Measurements from ENCODE around the gene PRRC2A. TPM values are rescaled to one million over a fixed set of nuclear protein-coding genes. Genes with fewer than 3 reads are reported as not detected.
A peak's percentile ranks its signal among the peaks of the same experiment; 100 is the strongest.

PRRC2A gene
- total RNA-seq, 1 donor from 2014 or later = 303 TPM

DNA sequence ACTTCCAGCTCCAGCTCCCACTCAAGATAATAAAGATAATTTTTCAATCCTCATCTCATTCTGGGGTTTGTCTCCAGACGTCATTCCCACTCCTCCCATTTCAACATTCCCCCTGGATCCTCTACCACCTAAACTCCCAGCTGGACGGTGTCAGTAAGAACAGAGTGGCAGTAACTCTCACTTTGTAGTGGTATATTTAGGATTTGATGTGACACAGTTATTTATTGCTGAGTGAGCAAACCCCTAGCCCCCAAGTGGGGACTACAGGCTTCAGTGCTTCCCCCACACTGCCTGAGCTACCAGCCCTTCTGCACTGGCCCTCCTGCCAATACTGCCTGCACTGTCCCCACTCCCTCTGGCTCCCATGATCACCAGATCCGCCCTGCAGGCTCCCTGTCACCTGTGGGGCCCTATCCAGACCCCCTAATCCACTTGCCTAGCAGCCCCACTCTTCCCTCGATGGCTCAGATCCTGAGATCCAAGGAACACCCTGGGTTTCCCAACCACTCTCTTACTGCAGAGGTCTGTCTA, 37.7 kb downstream of the PRRC2A start:
- H3K27ac Mint-ChIP-seq (ENCODE audit: unreplicated experiment) = peak overlapping the region; percentile 17
- peaks cover 4% of the 10 kb centered on the region for H3K36me3 Mint-ChIP-seq (ENCODE audit: unreplicated experiment)
- DNase-seq = no peak
- TF ChIP-seq, protein P1, sequence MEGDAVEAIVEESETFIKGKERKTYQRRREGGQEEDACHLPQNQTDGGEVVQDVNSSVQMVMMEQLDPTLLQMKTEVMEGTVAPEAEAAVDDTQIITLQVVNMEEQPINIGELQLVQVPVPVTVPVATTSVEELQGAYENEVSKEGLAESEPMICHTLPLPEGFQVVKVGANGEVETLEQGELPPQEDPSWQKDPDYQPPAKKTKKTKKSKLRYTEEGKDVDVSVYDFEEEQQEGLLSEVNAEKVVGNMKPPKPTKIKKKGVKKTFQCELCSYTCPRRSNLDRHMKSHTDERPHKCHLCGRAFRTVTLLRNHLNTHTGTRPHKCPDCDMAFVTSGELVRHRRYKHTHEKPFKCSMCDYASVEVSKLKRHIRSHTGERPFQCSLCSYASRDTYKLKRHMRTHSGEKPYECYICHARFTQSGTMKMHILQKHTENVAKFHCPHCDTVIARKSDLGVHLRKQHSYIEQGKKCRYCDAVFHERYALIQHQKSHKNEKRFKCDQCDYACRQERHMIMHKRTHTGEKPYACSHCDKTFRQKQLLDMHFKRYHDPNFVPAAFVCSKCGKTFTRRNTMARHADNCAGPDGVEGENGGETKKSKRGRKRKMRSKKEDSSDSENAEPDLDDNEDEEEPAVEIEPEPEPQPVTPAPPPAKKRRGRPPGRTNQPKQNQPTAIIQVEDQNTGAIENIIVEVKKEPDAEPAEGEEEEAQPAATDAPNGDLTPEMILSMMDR (IDR thresholded peaks at IDR 0.05; ENCODE audit: partially characterized antibody, unreplicated experiment) = no peak
- peaks cover 15% of the 10 kb centered on the region for H3K27me3 Mint-ChIP-seq (ENCODE audit: unreplicated experiment)
- H3K9me3 Mint-ChIP-seq (ENCODE audit: unreplicated experiment) = no peaks in the 10 kb centered on the region
- peaks cover 21% of the 10 kb centered on the region for H3K4me1 Mint-ChIP-seq (ENCODE audit: low read depth, unreplicated experiment)
- peak overlapping the region; percentile 93 for H3K4me3 Mint-ChIP-seq (ENCODE audit: unreplicated experiment)

DNA sequence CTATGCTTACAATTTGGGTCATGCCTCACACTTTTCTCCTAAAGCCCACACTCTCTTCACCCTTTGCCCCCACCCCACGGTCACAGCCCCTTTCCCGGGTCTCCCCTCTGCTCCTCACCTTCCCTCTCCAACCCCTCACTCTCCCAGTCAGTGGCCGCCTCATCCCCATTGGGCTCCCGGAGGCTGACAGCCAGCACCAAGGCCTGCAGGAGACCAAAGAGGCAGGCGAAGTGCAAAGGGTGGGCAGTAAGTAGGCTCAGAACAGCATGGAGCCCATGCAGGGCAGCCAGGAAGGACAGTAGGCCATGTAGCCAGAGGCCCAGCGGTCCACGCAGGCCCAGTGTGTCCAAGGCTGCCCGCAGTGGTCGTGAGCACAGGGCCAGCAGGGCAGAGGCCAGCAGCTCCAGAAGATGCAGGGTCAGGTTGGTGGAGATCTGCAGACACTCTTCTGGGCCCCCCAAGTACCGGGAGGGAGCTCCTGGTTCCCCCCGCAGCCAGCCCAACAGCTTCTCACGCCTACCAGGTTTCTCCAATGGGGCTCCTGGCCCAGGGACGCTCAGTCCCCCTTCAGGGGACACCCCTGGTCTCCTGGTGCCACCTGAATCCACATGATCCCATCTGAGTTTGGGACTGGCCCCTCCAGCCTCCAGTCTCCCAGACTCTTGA, 38.6 kb downstream of the PRRC2A start:
- peak overlapping the region; percentile 93 for H3K4me3 Mint-ChIP-seq (ENCODE audit: unreplicated experiment)
- DNase-seq = no peak
- H3K4me1 Mint-ChIP-seq (ENCODE audit: low read depth, unreplicated experiment) = peaks cover 29% of the 10 kb centered on the region

DNA sequence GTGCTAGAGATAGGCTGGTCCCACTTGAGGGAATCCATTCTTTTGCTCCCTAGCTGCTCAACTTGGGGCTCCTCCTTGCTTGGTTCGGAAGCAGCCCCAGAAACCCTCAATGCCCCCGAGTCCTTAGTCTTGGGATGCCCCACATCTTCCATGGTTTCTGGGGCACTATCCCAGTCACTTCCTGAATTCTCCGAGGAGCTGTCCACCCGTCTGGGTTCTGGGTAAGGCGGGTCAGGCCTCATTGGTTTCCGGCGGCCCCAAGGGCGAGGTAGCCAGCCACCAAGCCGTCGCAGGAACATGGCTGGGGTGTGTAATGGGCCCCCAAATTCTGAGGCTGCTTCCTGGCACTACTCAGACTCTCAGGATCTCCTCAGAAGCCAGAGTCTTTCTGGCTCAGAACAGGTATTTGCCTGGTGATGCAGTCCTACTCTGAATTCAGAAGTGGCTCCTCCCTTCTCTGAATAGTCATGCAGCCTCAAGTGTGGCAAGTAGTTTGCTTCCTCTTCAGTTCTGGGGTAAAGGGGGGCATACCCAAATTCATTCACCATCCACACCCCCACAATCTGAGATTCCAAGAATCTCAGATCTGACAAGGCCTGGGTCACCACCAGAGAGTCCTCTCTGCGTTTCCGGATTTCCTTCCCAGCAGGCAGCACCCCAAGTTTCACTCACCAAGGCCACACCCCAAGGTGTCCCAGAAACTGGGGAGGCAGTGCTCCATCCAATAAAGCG, 39.3 kb downstream of the PRRC2A start:
- Mint-ChIP-seq H3K4me3 (ENCODE audit: unreplicated experiment) (peak overlapping the region; percentile 93), H3K36me3 (ENCODE audit: unreplicated experiment) (peaks cover 4% of the 10 kb centered on the region), H3K4me1 (ENCODE audit: low read depth, unreplicated experiment) (peaks cover 31% of the 10 kb centered on the region), H3K9me3 (ENCODE audit: unreplicated experiment) (peaks cover 8% of the 10 kb centered on the region), H3K27ac (ENCODE audit: unreplicated experiment) (peak overlapping the region; percentile 92), H3K27me3 (ENCODE audit: unreplicated experiment) (peaks cover 21% of the 10 kb centered on the region)
- TF ChIP-seq, protein P1 (IDR thresholded peaks at IDR 0.05; ENCODE audit: partially characterized antibody, unreplicated experiment) = no peak
- no peak for DNase-seq

More for the DNA sequence above, 38.6 kb downstream of the PRRC2A start:
- TF ChIP-seq, protein P1 (IDR thresholded peaks at IDR 0.05; ENCODE audit: partially characterized antibody, unreplicated experiment) = no peak
- Mint-ChIP-seq H3K27me3 (ENCODE audit: unreplicated experiment) (peaks cover 18% of the 10 kb centered on the region), H3K9me3 (ENCODE audit: unreplicated experiment) (peaks cover under 1% of the 10 kb centered on the region), H3K36me3 (ENCODE audit: unreplicated experiment) (peaks cover 4% of the 10 kb centered on the region), H3K27ac (ENCODE audit: unreplicated experiment) (no peak overlapping the region)

DNA sequence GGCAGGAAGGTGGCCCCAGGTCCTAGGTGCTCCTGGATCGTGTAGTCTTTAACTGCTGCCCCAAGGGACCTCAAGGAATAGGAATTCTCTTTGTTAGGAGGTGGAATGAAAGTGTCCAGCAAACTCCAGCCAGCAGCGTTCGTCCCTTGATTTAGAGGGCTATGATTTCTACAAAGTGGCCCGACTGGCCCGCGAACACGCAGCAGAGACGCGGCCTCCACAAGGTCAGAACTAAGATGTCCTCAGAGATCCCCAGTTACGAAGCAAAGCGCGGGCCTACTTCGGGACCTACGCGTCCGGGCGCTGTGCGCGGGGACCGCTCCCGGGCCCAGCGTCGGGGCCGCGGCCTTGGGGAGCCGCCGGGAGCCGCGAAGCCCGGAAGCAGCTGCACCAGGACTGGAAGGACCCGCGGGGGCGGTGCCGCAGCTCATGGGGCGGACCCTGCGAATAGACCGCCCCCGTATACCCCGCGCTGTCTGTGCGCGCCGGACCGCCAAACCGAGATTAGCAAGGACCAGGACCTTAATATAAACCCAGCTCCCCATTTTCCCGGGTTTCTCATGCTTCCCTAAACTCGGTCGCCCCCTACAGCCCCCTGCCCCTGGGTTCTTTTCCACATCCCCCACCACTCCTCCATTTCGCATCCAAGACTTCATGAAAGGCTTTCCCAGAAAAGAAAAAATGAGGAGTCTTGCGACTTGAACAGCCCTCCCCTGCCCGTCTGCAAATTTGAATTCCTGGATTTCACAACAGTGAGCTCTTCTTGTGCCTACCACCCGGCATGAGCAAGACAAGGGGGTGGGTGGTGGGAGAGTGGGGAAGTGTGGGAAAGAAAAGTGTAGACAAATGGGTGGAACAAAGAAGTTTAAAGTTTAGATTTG, 40.1 kb downstream of the PRRC2A start, which contains the start of gene C6orf47:
TSS of gene C6orf47 (minus strand) at position 398 of the 881 bp plus-strand sequence. CDS start 831 bp downstream, outside the sequence.
- peaks cover 22% of the 10 kb centered on the region for H3K27me3 Mint-ChIP-seq (ENCODE audit: unreplicated experiment)
- TF ChIP-seq, protein P1 (IDR thresholded peaks at IDR 0.05; ENCODE audit: partially characterized antibody, unreplicated experiment) = no peak
- H3K36me3 Mint-ChIP-seq (ENCODE audit: unreplicated experiment) = peaks cover 2% of the 10 kb centered on the region
- DNase-seq = peak; percentile 86
- peak within 1 kb of the TSS; percentile 93 for H3K4me3 Mint-ChIP-seq (ENCODE audit: unreplicated experiment)
- H3K9me3 Mint-ChIP-seq (ENCODE audit: unreplicated experiment) = peaks cover 9% of the 10 kb centered on the region
- peaks cover 29% of the 10 kb centered on the region for H3K4me1 Mint-ChIP-seq (ENCODE audit: low read depth, unreplicated experiment)
- H3K27ac Mint-ChIP-seq (ENCODE audit: unreplicated experiment) = peak within 1 kb of the TSS; percentile 92

Data from glutamatergic neuron (in vitro differentiated cells).